Measurements from ENCODE around the gene PPM1L. TPM values are rescaled to one million over a fixed set of nuclear protein-coding genes. Genes with fewer than 3 reads are reported as not detected.

PPM1L gene
- total RNA-seq, 1 donor from 2014 or later = 10.6 TPM

GRCh38 chr3:161054860-161055604 lies 299.0 kb downstream of the PPM1L start:
- DNase-seq (ENCODE audit: low spot score in 2 of 2, unreplicated experiment in 2 of 2) = no peak
- H3K27me3 Mint-ChIP-seq (ENCODE audit: low read depth) = no peaks in the 10 kb centered on the region
- no peak overlapping the region for H3K4me3 Mint-ChIP-seq
- no peaks in the 10 kb centered on the region for H3K9me3 Mint-ChIP-seq
- no peaks in the 10 kb centered on the region for H3K36me3 Mint-ChIP-seq
- no peaks in the 10 kb centered on the region for H3K4me1 Mint-ChIP-seq
- no peak overlapping the region for H3K27ac Mint-ChIP-seq
- no peak for TF ChIP-seq CTCF (IDR thresholded peaks at IDR 0.05; ENCODE audit: unreplicated experiment)

DNA sequence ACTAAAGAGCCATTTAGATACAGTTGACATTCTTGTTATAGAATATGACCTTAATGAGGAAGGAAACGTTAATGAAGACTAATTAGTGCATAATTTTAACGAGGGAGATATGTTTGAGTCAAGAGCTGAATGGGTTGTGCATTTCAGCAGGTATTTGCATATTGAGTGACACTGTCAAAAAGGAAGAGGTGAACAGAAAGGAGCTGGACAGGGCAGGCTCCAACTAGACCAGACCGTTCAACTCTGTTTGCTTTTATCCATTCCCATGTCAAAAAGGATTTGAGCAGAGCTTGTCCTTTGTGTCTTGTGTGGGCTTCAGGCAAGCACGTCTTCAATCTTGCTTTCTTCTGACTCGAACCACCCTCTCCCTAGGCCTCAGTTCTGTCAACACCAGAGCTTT lies 308.4 kb downstream of the PPM1L start:
- no peak for TF ChIP-seq CTCF (IDR thresholded peaks at IDR 0.05; ENCODE audit: unreplicated experiment)
- Mint-ChIP-seq H3K27me3 (ENCODE audit: low read depth) (no peaks in the 10 kb centered on the region), H3K27ac (no peak overlapping the region), H3K4me3 (no peak overlapping the region), H3K36me3 (no peaks in the 10 kb centered on the region), H3K9me3 (no peaks in the 10 kb centered on the region), H3K4me1 (no peaks in the 10 kb centered on the region)
- no peak for DNase-seq (ENCODE audit: low spot score in 2 of 2, unreplicated experiment in 2 of 2)

DNA sequence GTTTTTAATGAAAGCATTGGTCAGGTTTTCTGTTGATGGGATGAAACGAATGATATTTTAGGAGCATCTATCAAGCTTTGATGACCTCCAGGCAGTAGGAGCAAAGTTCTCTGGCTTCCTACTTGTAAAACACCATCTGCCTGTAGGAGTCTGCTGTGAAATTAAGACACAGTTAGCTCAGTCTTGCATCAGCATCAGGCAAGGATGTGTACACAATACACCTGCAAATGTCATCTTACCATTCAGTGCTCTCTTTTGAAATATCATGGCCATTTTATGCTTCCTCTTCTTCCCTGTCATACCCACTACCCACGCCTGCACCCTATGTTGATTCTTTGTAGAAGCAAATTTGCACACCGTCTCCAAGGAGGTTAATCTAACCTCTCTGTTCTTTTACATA lies 310.9 kb downstream of the PPM1L start:
- no peak for DNase-seq (ENCODE audit: low spot score in 2 of 2, unreplicated experiment in 2 of 2)
- Mint-ChIP-seq H3K4me3 (no peak overlapping the region), H3K9me3 (no peaks in the 10 kb centered on the region), H3K27me3 (ENCODE audit: low read depth) (no peaks in the 10 kb centered on the region), H3K27ac (no peak overlapping the region), H3K4me1 (no peaks in the 10 kb centered on the region), H3K36me3 (no peaks in the 10 kb centered on the region)
- no peak for TF ChIP-seq CTCF (IDR thresholded peaks at IDR 0.05; ENCODE audit: unreplicated experiment)

DNA sequence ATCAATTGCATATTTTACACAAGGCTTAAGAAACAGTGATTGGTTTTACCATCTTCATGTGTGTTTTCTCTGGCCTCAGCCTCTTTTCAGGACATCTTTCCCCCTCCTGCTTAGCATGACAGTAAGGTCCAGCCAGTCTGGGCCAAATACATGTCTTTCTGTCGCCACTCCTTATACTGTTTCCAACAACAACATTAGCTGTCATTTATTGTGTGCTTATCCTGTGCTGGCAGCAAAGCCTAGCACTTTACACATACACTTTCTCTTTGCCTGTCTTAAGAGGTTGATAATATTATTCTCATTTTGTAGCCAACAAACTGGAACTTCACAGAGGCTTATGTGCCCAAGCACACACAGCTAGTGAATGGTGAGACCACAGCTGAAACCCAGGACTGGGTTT lies 311.3 kb downstream of the PPM1L start:
- H3K27me3 Mint-ChIP-seq (ENCODE audit: low read depth) = no peaks in the 10 kb centered on the region

DNA sequence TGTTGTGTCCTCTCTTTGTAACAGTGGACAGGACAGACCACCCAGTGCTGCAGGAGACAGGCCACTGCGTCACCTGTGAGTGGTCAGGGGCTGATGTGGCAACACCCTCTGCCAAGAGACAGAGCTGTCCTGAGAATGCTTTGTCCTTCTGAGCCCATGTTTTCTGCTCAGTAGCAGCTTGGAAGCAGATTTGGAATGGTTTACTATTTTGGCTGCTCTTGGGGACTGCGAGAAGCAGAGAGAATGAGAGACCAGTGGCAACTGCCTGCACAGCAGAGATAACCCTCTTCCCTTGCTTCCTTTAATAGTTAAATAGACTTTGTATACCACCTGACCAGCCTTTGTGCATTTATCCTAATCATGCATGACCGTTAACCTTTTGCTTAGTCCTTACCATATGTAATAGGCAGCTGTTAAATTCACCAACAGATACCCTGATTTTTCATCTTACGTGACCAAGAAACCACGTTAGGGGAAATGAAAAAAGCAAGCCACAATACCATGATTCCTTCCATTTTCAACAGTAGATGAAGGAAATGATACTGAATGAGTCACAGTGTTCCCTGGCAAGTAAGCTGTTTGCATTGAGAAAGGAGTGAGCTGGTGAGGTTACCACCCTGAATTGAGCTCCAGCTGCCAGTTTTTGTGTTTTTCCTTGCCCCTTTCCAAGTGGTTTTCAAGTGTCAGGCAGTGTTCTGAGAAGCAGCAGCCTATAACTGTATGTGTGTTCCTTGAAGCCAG lies 313.6 kb downstream of the PPM1L start:
- no peak overlapping the region for H3K27ac Mint-ChIP-seq
- TF ChIP-seq CTCF (IDR thresholded peaks at IDR 0.05; ENCODE audit: unreplicated experiment) = no peak
- no peak for DNase-seq (ENCODE audit: low spot score in 2 of 2, unreplicated experiment in 2 of 2)
- H3K9me3 Mint-ChIP-seq = no peaks in the 10 kb centered on the region
- no peaks in the 10 kb centered on the region for H3K4me1 Mint-ChIP-seq
- no peaks in the 10 kb centered on the region for H3K27me3 Mint-ChIP-seq (ENCODE audit: low read depth)
- H3K36me3 Mint-ChIP-seq = no peaks in the 10 kb centered on the region
- H3K4me3 Mint-ChIP-seq = no peak overlapping the region

More for the DNA sequence above, 311.3 kb downstream of the PPM1L start:
- TF ChIP-seq CTCF (IDR thresholded peaks at IDR 0.05; ENCODE audit: unreplicated experiment) = no peak
- Mint-ChIP-seq H3K4me1 (no peaks in the 10 kb centered on the region), H3K36me3 (no peaks in the 10 kb centered on the region), H3K9me3 (no peaks in the 10 kb centered on the region), H3K4me3 (no peak overlapping the region), H3K27ac (no peak overlapping the region)
- no peak for DNase-seq (ENCODE audit: low spot score in 2 of 2, unreplicated experiment in 2 of 2)
